OCI-LY3 (cell line): ENCODE results near the gene MEIS3.

Experiments
- H2AFZ ChIP-seq: fragments of 200-600, 300-600 bp; shearing (Covaris generic); 2 replicates; pipeline ENCODE4 v1.6.0; 2014; ENCODE audit warnings: antibody characterized with exemption, low read depth, low read length
- H3K27ac ChIP-seq: fragments of 200-600, 300-600 bp; sonication (generic); 2 replicates; pipeline ENCODE4 v1.5.1; 2014; ENCODE audit warnings: mild to moderate bottlenecking, low read length, moderate library complexity, mixed read lengths
- H3K27me3 ChIP-seq: fragments of 200-600, 300-600 bp; sonication (generic); 2 replicates; pipeline ENCODE4 v1.6.1; 2014; ENCODE audit warnings: low read depth, low read length, mixed read lengths
- H3K36me3 ChIP-seq: fragments of 200-600, 300-600 bp; sonication (generic); replicated peaks from 2 replicates; pipeline ENCODE3; 2014; ENCODE audit warnings: low read depth, low read length, mixed read lengths
- H3K4me1 ChIP-seq: fragments of 300-600, 200-600 bp; sonication (generic); 2 replicates; pipeline ENCODE4 v1.6.1; 2014; ENCODE audit warnings: low read length, mixed read lengths
- H3K4me2 ChIP-seq: fragments of 200-600, 300-600 bp; sonication (generic); 2 replicates; pipeline ENCODE4 v1.6.1; 2014; ENCODE audit warnings: low read length, mixed read lengths
- H3K4me3 ChIP-seq: fragments of 300-600, 200-600 bp; sonication (generic); 2 replicates; pipeline ENCODE4 v1.5.1; 2014; ENCODE audit warnings: antibody characterized with exemption, mild to moderate bottlenecking, low read length, moderate library complexity
- H3K79me2 ChIP-seq: fragments of 300-600, 200-600 bp; shearing (Covaris generic); 2 replicates; pipeline ENCODE4 v1.6.1; 2014; ENCODE audit warnings: mild to moderate bottlenecking, low read length, mixed read lengths
- H3K9ac ChIP-seq: fragments of 300-600, 200-600 bp; shearing (Covaris generic); 2 replicates; pipeline ENCODE4 v1.6.0; 2014; ENCODE audit warnings: mild to moderate bottlenecking, low read length, moderate library complexity
- H3K9me3 ChIP-seq: fragments of 200-600, 300-600 bp; shearing (Covaris generic); 2 replicates; pipeline ENCODE4 v1.6.1; 2014; ENCODE audit warnings: low read length, mixed read lengths; ENCODE audit not compliant: insufficient read depth
- H4K20me1 ChIP-seq: fragments of 200-600, 300-600 bp; sonication (generic); 2 replicates; pipeline ENCODE4 v1.6.1; 2016; ENCODE audit warnings: low read length, mixed read lengths; ENCODE audit not compliant: insufficient read depth
- EZH2phosphoT487 ChIP-seq: fragments of 200-600 bp; shearing (Covaris generic); IDR thresholded peaks from 2 replicates; pipeline ENCODE4 v1.6.1; 2018; ENCODE audit warnings: antibody characterized with exemption, mixed run types, low read depth
- TF ChIP-seq, protein P1 (sequence below): fragments of 200-600, 300-600 bp; sonication (generic); IDR thresholded peaks from 2 replicates; pipeline ENCODE4 v1.5.1; 2014; ENCODE audit warnings: antibody characterized with exemption, low read length, low read depth

The MEIS3 gene

DNA sequence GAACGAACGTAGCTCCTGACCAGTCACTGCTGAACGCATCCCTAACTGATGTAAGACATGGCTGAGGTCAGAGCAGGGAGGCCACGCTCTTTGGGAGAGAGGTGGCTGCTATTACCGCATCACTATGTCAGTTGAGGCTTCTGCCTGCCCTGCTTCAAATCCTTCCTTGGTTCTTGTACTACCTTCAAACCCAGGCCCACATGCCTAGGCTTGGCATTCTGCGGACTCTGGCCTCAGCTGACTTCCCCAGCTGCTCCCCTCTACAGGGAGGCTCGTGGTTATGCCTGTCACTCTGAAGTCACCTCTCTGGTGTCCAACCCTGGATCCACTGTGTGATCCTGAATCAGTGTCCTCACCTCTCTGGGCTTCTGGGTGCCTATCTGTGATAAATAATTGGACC lies 14.8 kb upstream of the MEIS3 start:
- TF ChIP-seq, protein P1, sequence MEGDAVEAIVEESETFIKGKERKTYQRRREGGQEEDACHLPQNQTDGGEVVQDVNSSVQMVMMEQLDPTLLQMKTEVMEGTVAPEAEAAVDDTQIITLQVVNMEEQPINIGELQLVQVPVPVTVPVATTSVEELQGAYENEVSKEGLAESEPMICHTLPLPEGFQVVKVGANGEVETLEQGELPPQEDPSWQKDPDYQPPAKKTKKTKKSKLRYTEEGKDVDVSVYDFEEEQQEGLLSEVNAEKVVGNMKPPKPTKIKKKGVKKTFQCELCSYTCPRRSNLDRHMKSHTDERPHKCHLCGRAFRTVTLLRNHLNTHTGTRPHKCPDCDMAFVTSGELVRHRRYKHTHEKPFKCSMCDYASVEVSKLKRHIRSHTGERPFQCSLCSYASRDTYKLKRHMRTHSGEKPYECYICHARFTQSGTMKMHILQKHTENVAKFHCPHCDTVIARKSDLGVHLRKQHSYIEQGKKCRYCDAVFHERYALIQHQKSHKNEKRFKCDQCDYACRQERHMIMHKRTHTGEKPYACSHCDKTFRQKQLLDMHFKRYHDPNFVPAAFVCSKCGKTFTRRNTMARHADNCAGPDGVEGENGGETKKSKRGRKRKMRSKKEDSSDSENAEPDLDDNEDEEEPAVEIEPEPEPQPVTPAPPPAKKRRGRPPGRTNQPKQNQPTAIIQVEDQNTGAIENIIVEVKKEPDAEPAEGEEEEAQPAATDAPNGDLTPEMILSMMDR, result no peak
- TF ChIP-seq EZH2phosphoT487, result no peak
- Histone ChIP-seq H2AFZ (no peak overlapping the region), H3K4me2 (no peak overlapping the region), H3K27me3 (peaks cover 21% of the 10 kb centered on the region), H4K20me1 (no peaks in the 10 kb centered on the region), H3K9me3 (no peaks in the 10 kb centered on the region), H3K79me2 (no peaks in the 10 kb centered on the region), H3K27ac (no peak overlapping the region), H3K36me3 (no peaks in the 10 kb centered on the region), H3K4me3 (no peak overlapping the region), H3K9ac (no peak overlapping the region), H3K4me1 (peaks cover 27% of the 10 kb centered on the region)

DNA sequence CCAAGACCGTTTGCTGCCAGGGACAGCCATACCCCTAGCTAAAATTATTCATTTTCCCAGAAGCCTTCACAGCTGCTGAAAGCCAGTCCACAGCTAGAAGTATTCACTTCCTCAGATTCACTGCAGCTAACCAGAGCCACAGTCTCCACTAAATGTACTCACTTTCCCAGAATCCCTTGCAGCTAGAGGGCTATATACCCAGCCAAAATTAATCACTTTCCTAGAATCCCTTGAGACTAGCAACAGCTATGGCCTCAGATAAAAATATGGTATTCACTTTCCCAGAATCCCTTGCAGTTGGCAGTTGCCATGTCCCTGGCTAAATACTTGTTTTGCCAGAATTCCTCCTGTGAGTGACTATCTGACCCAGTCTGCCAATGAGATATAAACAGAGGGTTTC lies 13.8 kb upstream of the MEIS3 start:
- no peak overlapping the region for H3K9ac ChIP-seq
- H3K9me3 ChIP-seq, result no peaks in the 10 kb centered on the region
- peaks cover 21% of the 10 kb centered on the region for H3K27me3 ChIP-seq
- H4K20me1 ChIP-seq, result no peaks in the 10 kb centered on the region
- peaks cover 35% of the 10 kb centered on the region for H3K4me1 ChIP-seq
- no peaks in the 10 kb centered on the region for H3K36me3 ChIP-seq
- no peaks in the 10 kb centered on the region for H3K79me2 ChIP-seq
- TF ChIP-seq, protein P1, result no peak
- no peak for TF ChIP-seq EZH2phosphoT487
- H3K4me3 ChIP-seq, result no peak overlapping the region
- H3K27ac ChIP-seq, result no peak overlapping the region
- H3K4me2 ChIP-seq, result 0 out of 2 replicates have a peak overlapping the region, but pooled peaks have one; percentile 5
- H2AFZ ChIP-seq, result peak overlapping the region; percentile 65

DNA sequence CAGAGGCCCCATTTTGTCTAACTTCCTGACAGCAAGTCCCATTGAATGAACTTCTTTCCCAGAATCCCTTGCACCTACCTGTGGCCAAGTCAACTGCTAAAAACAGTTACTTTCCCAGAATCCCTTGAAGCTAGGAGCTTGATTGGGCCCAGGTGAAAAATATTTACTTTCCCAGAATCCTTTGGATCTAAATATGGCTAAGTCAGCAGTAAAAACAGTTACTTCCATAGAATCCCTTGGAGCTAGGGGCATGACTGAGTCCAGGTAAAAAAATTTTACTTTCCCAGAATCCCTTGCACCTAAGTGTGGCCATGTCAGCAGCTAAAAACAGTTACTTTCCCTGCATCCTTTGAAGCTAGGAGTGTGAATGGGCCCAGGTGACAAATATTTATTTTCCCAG lies 13.2 kb upstream of the MEIS3 start:
- H3K79me2 ChIP-seq, result no peaks in the 10 kb centered on the region

DNA sequence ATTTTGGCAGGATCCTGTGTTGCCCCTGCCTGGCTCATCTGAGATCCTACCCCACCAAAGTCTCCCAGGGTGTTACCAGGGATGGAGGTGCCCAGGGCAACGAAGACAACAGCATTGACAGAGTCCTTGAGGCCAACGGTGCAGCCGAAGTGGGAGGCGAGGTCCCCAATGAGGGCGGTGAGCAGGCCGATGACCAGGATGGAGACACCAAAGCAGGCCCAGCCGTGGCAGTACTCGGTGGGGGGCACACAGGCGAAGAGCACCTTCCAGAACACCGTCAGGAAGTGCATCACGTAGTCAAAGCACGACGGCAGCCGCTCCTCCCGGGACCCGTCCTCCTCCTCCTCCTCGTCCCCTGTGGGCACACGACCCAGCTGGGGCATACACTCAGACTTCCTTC lies 12.8 kb upstream of the MEIS3 start:
- no peak overlapping the region for H3K4me2 ChIP-seq
- peaks cover 21% of the 10 kb centered on the region for H3K27me3 ChIP-seq
- no peaks in the 10 kb centered on the region for H3K9me3 ChIP-seq
- no peak for TF ChIP-seq EZH2phosphoT487
- H3K36me3 ChIP-seq, result no peaks in the 10 kb centered on the region
- H3K79me2 ChIP-seq, result no peaks in the 10 kb centered on the region
- H2AFZ ChIP-seq, result no peak overlapping the region
- no peak overlapping the region for H3K9ac ChIP-seq
- H4K20me1 ChIP-seq, result no peaks in the 10 kb centered on the region
- no peak overlapping the region for H3K27ac ChIP-seq
- H3K4me1 ChIP-seq, result peaks cover 41% of the 10 kb centered on the region
- no peak overlapping the region for H3K4me3 ChIP-seq

More for the DNA sequence above, 13.2 kb upstream of the MEIS3 start:
- 0 out of 2 replicates have a peak overlapping the region, but pooled peaks have one; percentile 5 for H3K4me2 ChIP-seq
- H3K4me1 ChIP-seq, result peaks cover 39% of the 10 kb centered on the region
- H3K9me3 ChIP-seq, result no peaks in the 10 kb centered on the region
- H3K36me3 ChIP-seq, result no peaks in the 10 kb centered on the region
- H2AFZ ChIP-seq, result peak overlapping the region; percentile 65; the same call in 1 of the 2 replicates
- no peak overlapping the region for H3K9ac ChIP-seq
- H3K27me3 ChIP-seq, result peaks cover 21% of the 10 kb centered on the region
- no peak overlapping the region for H3K4me3 ChIP-seq
- no peaks in the 10 kb centered on the region for H4K20me1 ChIP-seq
- TF ChIP-seq, protein P1, result no peak
- no peak for TF ChIP-seq EZH2phosphoT487
- H3K27ac ChIP-seq, result no peak overlapping the region
